MM.1S (cell line): ENCODE data around the gene PHOX2A.

ENCODE experiments used
- CTCF ChIP-seq: fragments of 300-600 bp; sonication (generic); IDR thresholded peaks from 2 replicates; pipeline ENCODE4 v1.5.1; 2016; ENCODE audit warnings: antibody characterized with exemption, low read length, mixed read lengths
- EZH2 ChIP-seq: fragments of 300-600 bp; sonication (generic); optimal IDR thresholded peaks from 2 replicates; pipeline ENCODE3; 2017; ENCODE audit warnings: low read depth, mild to moderate bottlenecking, antibody characterized with exemption, low read length, mixed read lengths
- EZH2phosphoT487 ChIP-seq: fragments of 300-600 bp; sonication (generic); IDR thresholded peaks from 2 replicates; pipeline ENCODE4 v1.6.1; 2018; ENCODE audit warnings: antibody characterized with exemption, low read length

GRCh38 chr11:72218251-72218745 lies 25.7 kb downstream of the PHOX2A start:
- TF ChIP-seq CTCF (no peak), EZH2 (no peak), EZH2phosphoT487 (no peak)
